SJCRH30 (cell line): ENCODE data around the gene CCDC9. TPM values are rescaled to one million over a fixed set of nuclear protein-coding genes. Genes with fewer than 3 reads are reported as not detected.
"Not testable (repeated sequence)": the region's sequence is repeated elsewhere in the genome, so short reads cannot be mapped to it uniquely, and the experiment has no call there.

Source experiments
- DNase-seq, 2 experiments: peaks; one replicate each; pipeline ENCODE4 v3.0.0-alpha.2; 2015 to 2020
- H3K27ac ChIP-seq: fragments of 250-450 bp; sonication (Bioruptor Pico); 2 replicates; pipeline ENCODE4 v1.5.1; 2020; ENCODE audit warnings: mild to moderate bottlenecking, moderate library complexity
- H3K27me3 ChIP-seq: fragments of 250-450 bp; sonication (Bioruptor Pico); 2 replicates; pipeline ENCODE4 v1.5.1; 2020; ENCODE audit warnings: mild to moderate bottlenecking, moderate library complexity
- H3K36me3 ChIP-seq: fragments of 250-450 bp; sonication (Bioruptor Pico); 2 replicates; pipeline ENCODE4 v1.5.1; 2020; ENCODE audit warnings: mild to moderate bottlenecking, moderate library complexity
- H3K4me1 ChIP-seq: fragments of 250-450 bp; sonication (Bioruptor Pico); 2 replicates; pipeline ENCODE4 v1.5.1; 2020; ENCODE audit warnings: mild to moderate bottlenecking, moderate library complexity
- H3K4me3 ChIP-seq: fragments of 250-450 bp; sonication (Bioruptor Pico); 2 replicates; pipeline ENCODE4 v1.5.1; 2020; ENCODE audit warnings: mild to moderate bottlenecking, moderate library complexity
- H3K9me3 ChIP-seq: fragments of 250-450 bp; sonication (Bioruptor Pico); replicated peaks from 2 replicates; pipeline ENCODE4 v1.5.1; 2020; ENCODE audit warnings: mild to moderate bottlenecking, moderate library complexity
- total RNA-seq: library from RNA; depleted of rRNA; stranded (reverse); fragments of >200 nt; shearing (Covaris generic); gene quantifications from 2 replicates; pipeline ENCODE4 v1.2.3, GENCODE V29; 2014

CCDC9 gene
- total RNA-seq, 1 experiment from 2014 or later: 10.7 TPM

GRCh38 chr19:47275791-47276461, 19.6 kb downstream of the CCDC9 start:
- peaks cover 9% of the 10 kb centered on the region; the same call in 1 of the 2 replicates for H3K4me1 ChIP-seq
- no peaks in the 10 kb centered on the region for H3K27me3 ChIP-seq
- no peak for DNase-seq
- H3K4me3 ChIP-seq: peak overlapping the region; percentile 66
- H3K27ac ChIP-seq: no peak overlapping the region
- H3K9me3 ChIP-seq: no peaks in the 10 kb centered on the region
- H3K36me3 ChIP-seq: no peaks in the 10 kb centered on the region

- H3K36me3 ChIP-seq, H3K4me1 ChIP-seq, H3K4me3 ChIP-seq, H3K27me3 ChIP-seq, H3K9me3 ChIP-seq, H3K27ac ChIP-seq, DNase-seq: not testable (repeated sequence)
Measured at GRCh38 chr19:47276513-47276912, 20.2 kb downstream of the CCDC9 start.

- Histone ChIP-seq H3K4me3 (no peak overlapping the region), H3K27ac (no peak overlapping the region), H3K36me3 (no peaks in the 10 kb centered on the region), H3K9me3 (no peaks in the 10 kb centered on the region), H3K27me3 (no peaks in the 10 kb centered on the region), H3K4me1 (peaks cover 7% of the 10 kb centered on the region; the same call in 1 of the 2 replicates)
- peak; percentile 48 to 63 for DNase-seq
Measured at GRCh38 chr19:47280183-47280797, 24.0 kb downstream of the CCDC9 start.

- DNase-seq: no peak
- Histone ChIP-seq H3K27ac (no peak overlapping the region), H3K4me3 (no peak overlapping the region), H3K4me1 (no peaks in the 10 kb centered on the region; the same call in 1 of the 2 replicates), H3K36me3 (no peaks in the 10 kb centered on the region), H3K27me3 (no peaks in the 10 kb centered on the region), H3K9me3 (no peaks in the 10 kb centered on the region)
Measured at GRCh38 chr19:47283405-47284059, 27.2 kb downstream of the CCDC9 start.

- Histone ChIP-seq H3K27ac (no peak overlapping the region), H3K9me3 (no peaks in the 10 kb centered on the region), H3K4me3 (no peak overlapping the region), H3K4me1 (peaks cover 8% of the 10 kb centered on the region), H3K36me3 (no peaks in the 10 kb centered on the region), H3K27me3 (no peaks in the 10 kb centered on the region)
- DNase-seq: peak; percentile 47 to 75
Measured at GRCh38 chr19:47284324-47284899, 28.1 kb downstream of the CCDC9 start.

- Histone ChIP-seq H3K27ac (no peak overlapping the region), H3K9me3 (no peaks in the 10 kb centered on the region), H3K36me3 (no peaks in the 10 kb centered on the region), H3K4me1 (no peaks in the 10 kb centered on the region), H3K4me3 (no peak overlapping the region), H3K27me3 (no peaks in the 10 kb centered on the region)
- peak; percentile 77 to 90 for DNase-seq
Measured at GRCh38 chr19:47296036-47296435, 39.7 kb downstream of the CCDC9 start.

- DNase-seq, H3K27ac ChIP-seq, H3K4me3 ChIP-seq, H3K27me3 ChIP-seq, H3K9me3 ChIP-seq, H3K36me3 ChIP-seq, H3K4me1 ChIP-seq: not testable (repeated sequence)
Measured at GRCh38 chr19:47300867-47301266, 44.5 kb downstream of the CCDC9 start.

GRCh38 chr19:47302249-47302648, 45.9 kb downstream of the CCDC9 start:
- DNase-seq: no peak
- no peak overlapping the region for H3K4me3 ChIP-seq
- H3K9me3 ChIP-seq: no peaks in the 10 kb centered on the region
- no peaks in the 10 kb centered on the region for H3K27me3 ChIP-seq
- no peak overlapping the region for H3K27ac ChIP-seq
- no peaks in the 10 kb centered on the region for H3K4me1 ChIP-seq
- no peaks in the 10 kb centered on the region for H3K36me3 ChIP-seq

- Histone ChIP-seq H3K27ac (no peak overlapping the region), H3K9me3 (no peaks in the 10 kb centered on the region), H3K4me1 (peaks cover 2% of the 10 kb centered on the region; the same call in 1 of the 2 replicates), H3K27me3 (no peaks in the 10 kb centered on the region), H3K4me3 (no peak overlapping the region), H3K36me3 (no peaks in the 10 kb centered on the region)
- no peak for DNase-seq
Measured at GRCh38 chr19:47303966-47304365, 47.6 kb downstream of the CCDC9 start.

GRCh38 chr19:47305309-47305751, 49.0 kb downstream of the CCDC9 start:
- H3K4me1 ChIP-seq: peaks cover 4% of the 10 kb centered on the region; the same call in 1 of the 2 replicates
- no peaks in the 10 kb centered on the region for H3K36me3 ChIP-seq
- H3K9me3 ChIP-seq: no peaks in the 10 kb centered on the region
- no peak overlapping the region for H3K4me3 ChIP-seq
- no peak overlapping the region for H3K27ac ChIP-seq
- no peaks in the 10 kb centered on the region for H3K27me3 ChIP-seq
- DNase-seq: peak; percentile 61 to 85

GRCh38 chr19:47306303-47306702, 50.0 kb downstream of the CCDC9 start:
- Histone ChIP-seq H3K27ac (no peak overlapping the region), H3K27me3 (no peaks in the 10 kb centered on the region), H3K4me3 (no peak overlapping the region), H3K4me1 (peaks cover 4% of the 10 kb centered on the region; the same call in 1 of the 2 replicates), H3K36me3 (no peaks in the 10 kb centered on the region), H3K9me3 (no peaks in the 10 kb centered on the region)
- DNase-seq: no peak

- DNase-seq: no peak
- no peak overlapping the region for H3K4me3 ChIP-seq
- no peaks in the 10 kb centered on the region for H3K9me3 ChIP-seq
- H3K27me3 ChIP-seq: no peaks in the 10 kb centered on the region
- peaks cover 4% of the 10 kb centered on the region; the same call in 1 of the 2 replicates for H3K4me1 ChIP-seq
- no peak overlapping the region for H3K27ac ChIP-seq
- H3K36me3 ChIP-seq: no peaks in the 10 kb centered on the region
Measured at GRCh38 chr19:47309038-47309437, 52.7 kb downstream of the CCDC9 start.

GRCh38 chr19:47309608-47310007, 53.3 kb downstream of the CCDC9 start, which contains the start of gene C5AR1:
C5AR1 (plus strand) TSS chr19:47309861; CDS start chr19:47309896, 35 bp downstream.
- Histone ChIP-seq H3K27me3 (no peaks in the 10 kb centered on the region), H3K27ac (no peak within 1 kb of the TSS), H3K4me3 (no peak within 1 kb of the TSS)

GRCh38 chr19:47310323-47310722, 54.0 kb downstream of the CCDC9 start:
- Histone ChIP-seq H3K4me3 (no peak overlapping the region), H3K36me3 (no peaks in the 10 kb centered on the region), H3K27me3 (no peaks in the 10 kb centered on the region), H3K9me3 (no peaks in the 10 kb centered on the region), H3K27ac (no peak overlapping the region), H3K4me1 (peaks cover 4% of the 10 kb centered on the region; the same call in 1 of the 2 replicates)
- DNase-seq: no peak

More at GRCh38 chr19:47309608-47310007, 53.3 kb downstream of the CCDC9 start, which contains the start of gene C5AR1:
- Histone ChIP-seq H3K4me1 (peaks cover 4% of the 10 kb centered on the region; the same call in 1 of the 2 replicates), H3K36me3 (no peaks in the 10 kb centered on the region), H3K9me3 (no peaks in the 10 kb centered on the region)
- no peak for DNase-seq

- no peaks in the 10 kb centered on the region for H3K36me3 ChIP-seq
- DNase-seq: peak; percentile 67 to 72
- no peaks in the 10 kb centered on the region for H3K9me3 ChIP-seq
- no peak overlapping the region for H3K4me3 ChIP-seq
- H3K27ac ChIP-seq: no peak overlapping the region
- H3K27me3 ChIP-seq: no peaks in the 10 kb centered on the region
- H3K4me1 ChIP-seq: peaks cover 4% of the 10 kb centered on the region; the same call in 1 of the 2 replicates
Measured at GRCh38 chr19:47310819-47311218, 54.5 kb downstream of the CCDC9 start.
